Heart left ventricle (tissue), 16 donors: ENCODE data around the gene CFL1. TPM values are rescaled to one million over a fixed set of nuclear protein-coding genes. Genes with fewer than 3 reads are reported as not detected.

Source experiments
- ATAC-seq, 4 donors: fragments of 200-7000 bp; cut with Tn5 transposase; one replicate each; pipeline ENCODE4 v1.9.1; 2020 to 2022; ENCODE audit warnings: moderate library complexity in 4 of 4, mild to moderate bottlenecking in 3 of 4, moderate number of reproducible peaks in 1 of 4
- DNase-seq, 5 donors: peaks; one replicate each; pipeline ENCODE4 v3.0.0-alpha.2; 2020
- H3K27ac ChIP-seq, 12 donors: fragments of 200-600 bp; sonication (generic) in 4 of 12; one replicate each; pipeline versions ENCODE4 v1.5.0 to v1.8.0; 2016 to 2022; ENCODE audit warnings: mild to moderate bottlenecking in 2 of 12
- H3K27me3 ChIP-seq, 9 donors: fragments of 200-600 bp; sonication (generic) in 2 of 9; one replicate each; pipeline versions ENCODE4 v1.5.1 to v1.8.0; 2016 to 2022; ENCODE audit warnings: mild to moderate bottlenecking in 3 of 9
- H3K36me3 ChIP-seq, 9 donors: fragments of 200-600 bp; sonication (generic) in 2 of 9; one replicate each; pipeline versions ENCODE4 v1.5.0 to v1.8.0; 2018 to 2022; ENCODE audit warnings: mild to moderate bottlenecking in 2 of 9
- H3K4me1 ChIP-seq, 12 donors: fragments of 200-600 bp; sonication (generic) in 4 of 12; one replicate each; pipeline versions ENCODE4 v1.5.0 to v1.8.0; 2016 to 2022; ENCODE audit warnings: mild to moderate bottlenecking in 3 of 12
- H3K4me3 ChIP-seq, 12 donors: fragments of 200-600 bp; sonication (generic) in 4 of 12; one replicate each; pipeline versions ENCODE4 v1.5.0 to v1.8.0; 2017 to 2022; ENCODE audit warnings: mild to moderate bottlenecking in 9 of 12, moderate library complexity in 4 of 12
- H3K9me3 ChIP-seq, 12 donors: fragments of 200-600 bp; sonication (generic) in 4 of 12; one replicate each; pipeline versions ENCODE4 v1.5.0 to v1.8.0; 2016 to 2022; ENCODE audit warnings: mild to moderate bottlenecking in 1 of 12
- CTCF ChIP-seq, 12 donors: fragments of 200-600 bp; sonication (generic) in 4 of 12; IDR thresholded peaks; one replicate each; pipeline versions ENCODE4 v1.5.0 to v1.8.0; 2018 to 2022; ENCODE audit warnings: antibody characterized with exemption in 12 of 12, mild to moderate bottlenecking in 5 of 12
- POLR2A ChIP-seq, 2 donors: fragments of 450-650 bp; IDR thresholded peaks; one replicate each; pipeline ENCODE4 v1.6.1; 2017; ENCODE audit warnings: antibody characterized with exemption in 2 of 2, mild to moderate bottlenecking in 2 of 2, moderate library complexity in 2 of 2
- WGBS, 4 donors: extraction: QIAGEN DNeasy Blood & Tissue Kit in 2 of 4; methylation state at CpG; one replicate each; pipeline versions ENCODE4 v1.1.5 to v1.1.7; 2013 to 2018; 5-methylcytosine and 5-hydroxymethylcytosine counted together
- intact Hi-C, 10 donors: fragments of 100-400 bp; cut with DNase I; formaldehyde crosslinking; loops; one replicate each; pipeline versions ENCODE4 v1.11.1 to v1.14.2; 2022
- polyA plus RNA-seq, 2 donors: library from polyadenylated mRNA; stranded (reverse); fragments of 200-250 nt; gene quantifications; one replicate each; pipeline ENCODE4 v1.2.3, GENCODE V29; 2013
- total RNA-seq, 9 donors: library from RNA; depleted of rRNA in 2 of 9; stranded (reverse); fragments of >200 nt in 2 of 9; fragmentation: NEBNext Ultra II Directional in 3 of 9; extraction: Animal tissue kit (Norgen Biotek cat#: 25700) in 3 of 9; gene quantifications; one replicate each; pipeline versions ENCODE4 v1.1.0 to v1.2.4, GENCODE V29; 2016 to 2023
- donor health status: ischemic (EF 13 %, LVEDD 7.1; RV severe dilation, severe dysfunction).
- donor health status: healthy with polysubstance abuse.
- donor health status: DM: no; HTN: yes; CAD: no.
- donor health status: DM: no; HTN: no; CAD: no.
- donor health status: ischemic (EF 25% LVEDD 6.9; RV normal size, moderate dysfunction).
- donor health status: ischemic (EF 25% LVEDD 5.7; RV mildly dilated, moderate dysfunction).
- donor health status: healthy.
- donor health status: DM: yes; HTN: yes; CAD: no.
- donor health status: ischemic (EF 35%, LVEDD 5.7; RV mildly dilated, moderate dysfunction).
- donor health status: nonischemic (EF 11% LVEDD 7.7; RV severe dilation, severe dysfunction).
- donor health status: DM: yes; HTN: yes; CAD: no.
- donor health status: PGD.
- donor health status: ischemic (EF 29% LVEDD 5.4; RV normal size, mild dysfunction).
- donor health status: nonischemic (EF 23%, LVEDD 6.1; RV moderate dilation, normal function).

The CFL1 gene
- total and polyA plus RNA-seq, 11 donors, result 289 to 973 (median 424) TPM

- TF ChIP-seq CTCF (IDR thresholded peaks at IDR 0.05), result no peak
- no peak for TF ChIP-seq POLR2A (IDR thresholded peaks at IDR 0.05)
- no peaks in the 10 kb centered on the region for H3K36me3 ChIP-seq
- DNase-seq, result no peak
- no peaks in the 10 kb centered on the region for H3K9me3 ChIP-seq
- 80 to 86% (median 85%) methylated on average over 23 of the region's 23 CpGs for WGBS, 4 donors
- peaks cover 0 to 23% (median 6%) of the 10 kb centered on the region in 9 donors for H3K27me3 ChIP-seq
- H3K4me3 ChIP-seq, result no peak overlapping the region
- H3K4me1 ChIP-seq, result peaks cover 0 to 23% (median 0%) of the 10 kb centered on the region in 12 donors
- peak in 1 of 4 donors; percentile 42 for ATAC-seq
- no peak overlapping the region for H3K27ac ChIP-seq
- intact Hi-C loops, result loop anchor here in 5 of 10 donors (5.0 to 10.0 kb wide), 3 partner anchors 33 to 185 kb away; partner anchors contain the start of gene SIPA1 (in 1 of the 5)
These were observed 47.7 kb downstream of the CFL1 start for GRCh38 chr11:65810046-65810868.

- H3K9me3 ChIP-seq, result no peaks in the 10 kb centered on the region
- peaks cover 0 to 15% (median 0%) of the 10 kb centered on the region in 12 donors for H3K4me1 ChIP-seq
- no peaks in the 10 kb centered on the region for H3K36me3 ChIP-seq
- ATAC-seq, result no peak
- intact Hi-C loops, result no loop called here
- no peak for DNase-seq
- H3K27me3 ChIP-seq, result peaks cover 0 to 29% (median 10%) of the 10 kb centered on the region in 9 donors
- 77 to 85% (median 84%) methylated on average over 7 to 9 of the region's 9 CpGs for WGBS, 4 donors
- H3K4me3 ChIP-seq, result no peak overlapping the region
- TF ChIP-seq POLR2A (IDR thresholded peaks at IDR 0.05) (no peak), CTCF (IDR thresholded peaks at IDR 0.05) (no peak)
- no peak overlapping the region for H3K27ac ChIP-seq
These were observed 48.5 kb downstream of the CFL1 start for GRCh38 chr11:65809496-65809895.

GRCh38 chr11:65808744-65809341 is 49.1 kb downstream of the CFL1 start:
- Histone ChIP-seq H3K9me3 (no peaks in the 10 kb centered on the region), H3K36me3 (no peaks in the 10 kb centered on the region), H3K4me1 (peaks cover 0 to 10% (median 0%) of the 10 kb centered on the region in 12 donors), H3K27ac (no peak overlapping the region), H3K4me3 (no peak overlapping the region), H3K27me3 (peaks cover 0 to 35% (median 13%) of the 10 kb centered on the region in 9 donors)
- intact Hi-C loops, result no loop called here
- ATAC-seq, result no peak
- DNase-seq, result no peak
- 76 to 81% (median 78%) methylated on average over 20 of the region's 20 CpGs for WGBS, 4 donors
- TF ChIP-seq CTCF (IDR thresholded peaks at IDR 0.05) (no peak), POLR2A (IDR thresholded peaks at IDR 0.05) (no peak)

- DNase-seq (no peak), ATAC-seq (no peak)
- H3K4me3 ChIP-seq, result no peak overlapping the region
- no peaks in the 10 kb centered on the region for H3K36me3 ChIP-seq
- H3K27ac ChIP-seq, result no peak overlapping the region
- no peak for TF ChIP-seq POLR2A (IDR thresholded peaks at IDR 0.05)
- TF ChIP-seq CTCF (IDR thresholded peaks at IDR 0.05), result no peak
- peaks cover 4 to 54% (median 29%) of the 10 kb centered on the region in 9 donors for H3K27me3 ChIP-seq
- no peaks in the 10 kb centered on the region for H3K9me3 ChIP-seq
- intact Hi-C loops, result no loop called here
- 61 to 77% (median 71%) methylated on average over 6 of the region's 6 CpGs for WGBS, 4 donors
- H3K4me1 ChIP-seq, result peaks cover 0 to 5% (median 0%) of the 10 kb centered on the region in 12 donors
These were observed 51.0 kb downstream of the CFL1 start for GRCh38 chr11:65806979-65807378.
